GM21619 (cell line): ENCODE measurements around the gene MAGEB18.

Experiments
- ATAC-seq: cut with Tn5 transposase; IDR thresholded peaks from one replicate; pipeline ENCODE4 v1.9.1; 2021; ENCODE audit not compliant: unreplicated experiment

Gene MAGEB18

DNA sequence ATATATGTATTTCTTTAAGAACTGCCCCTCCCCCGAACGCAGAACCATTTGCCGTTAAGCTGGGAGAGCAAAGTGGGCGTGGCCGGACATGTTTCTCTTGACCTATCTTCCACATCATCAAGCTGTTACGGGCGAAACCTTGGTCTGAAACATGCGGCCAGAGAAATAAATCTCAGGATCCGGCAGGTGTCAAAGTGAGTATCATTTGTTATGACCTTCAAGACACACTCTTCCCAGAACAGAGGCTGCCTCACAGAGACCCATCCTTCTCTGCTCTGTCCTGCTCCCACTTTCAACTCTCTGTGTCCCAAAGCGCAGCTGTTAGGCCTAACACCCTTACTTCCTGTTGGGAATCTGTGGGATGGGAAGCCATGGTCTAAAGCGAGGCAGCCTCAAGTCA, at the start of gene MAGEB18:
Gene MAGEB18 (plus strand): TSS at position 70 of the 400 bp plus-strand sequence. CDS start 643 bp downstream, outside the sequence.
- ATAC-seq = no peak

DNA sequence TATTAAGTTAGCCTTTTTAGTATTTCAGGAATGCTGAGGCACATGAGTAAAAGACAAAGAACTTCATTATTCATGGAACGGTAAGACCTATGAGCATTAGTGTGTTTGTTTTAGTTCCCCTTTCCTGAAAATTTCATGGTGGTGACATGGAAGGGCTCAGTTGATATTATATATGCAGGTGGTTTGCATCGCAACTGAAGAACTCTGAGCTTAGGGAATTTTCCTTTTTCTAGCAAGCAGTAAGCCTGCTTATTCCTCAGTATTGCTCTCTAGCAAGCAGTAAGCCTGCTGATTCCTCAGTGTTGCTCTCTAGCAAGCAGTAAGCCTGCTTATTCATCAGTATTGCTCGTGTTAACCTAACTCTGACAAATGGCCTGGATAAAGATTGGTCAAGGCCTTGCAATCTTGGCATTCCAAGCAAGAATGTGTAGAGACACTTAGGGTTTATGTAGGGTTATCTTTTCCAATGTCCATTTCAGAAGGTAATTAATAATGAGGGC, 37.7 kb upstream of the MAGEB18 start:
- ATAC-seq = no peak

DNA sequence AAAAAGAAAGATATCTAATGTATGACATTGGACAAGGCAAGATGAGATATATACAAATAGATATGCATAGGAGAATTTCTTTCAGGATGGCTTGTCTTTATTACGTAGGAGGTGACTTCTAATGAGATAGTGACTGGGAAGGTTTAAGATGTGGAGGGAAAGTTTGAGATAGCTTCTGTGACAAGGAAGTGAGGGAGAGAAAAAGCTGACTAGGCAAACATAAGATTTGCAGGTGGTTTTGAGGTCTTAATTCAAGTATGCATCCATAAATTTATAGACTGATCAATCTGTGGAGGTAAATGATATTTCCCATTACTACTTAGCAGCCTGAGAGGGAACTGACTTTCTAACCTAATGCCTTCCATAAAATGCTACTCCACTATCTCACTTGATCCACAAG, 29.0 kb upstream of the MAGEB18 start:
- ATAC-seq = no peak

DNA sequence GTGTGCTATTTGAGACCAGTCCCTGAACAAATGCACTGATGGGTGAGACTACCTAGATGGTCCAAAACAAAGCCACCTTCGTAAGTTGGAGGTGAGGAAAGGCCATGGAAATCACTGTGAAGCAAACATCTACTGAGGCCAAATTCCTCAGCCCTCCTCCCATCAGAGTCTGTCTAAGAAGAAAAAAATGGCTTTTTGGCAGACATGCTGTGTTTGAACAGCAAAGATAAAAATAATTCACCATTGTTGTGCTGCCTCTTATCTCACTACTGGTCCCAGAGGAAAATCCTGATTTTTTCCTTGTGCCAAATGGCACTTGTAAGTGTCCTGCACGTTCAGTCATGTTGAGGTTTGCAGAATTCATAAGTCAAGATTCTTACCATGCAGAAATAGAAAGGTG, 7.9 kb downstream of the MAGEB18 start:
- no peak for ATAC-seq

DNA sequence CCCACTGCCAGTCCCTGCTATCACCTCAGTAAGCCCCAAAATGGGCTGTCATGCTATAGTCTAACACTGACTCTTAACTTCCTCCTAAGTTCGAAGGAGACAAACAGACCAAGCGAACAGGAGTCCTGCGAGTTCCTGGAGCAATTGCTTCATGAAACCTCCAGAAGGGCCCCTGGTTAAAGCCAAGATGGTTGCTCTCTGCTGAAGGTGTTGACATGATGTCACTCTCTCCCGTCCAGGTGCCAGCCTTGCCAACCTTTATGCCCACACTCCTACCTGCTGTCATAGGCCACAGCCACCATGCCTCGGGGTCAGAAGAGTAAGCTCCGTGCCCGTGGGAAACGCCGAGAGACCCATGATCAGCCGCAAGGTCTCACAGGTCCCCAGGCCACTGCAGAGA, 22.2 kb downstream of the MAGEB18 start, which contains the start of gene MAGEB6B:
Gene MAGEB6B (plus strand): TSS at position 301 of the 400 bp plus-strand sequence. CDS start 0 bp downstream, at position 301.
- no peak for ATAC-seq
